ENCODE measurements around the gene VPS51. TPM values are rescaled to one million over a fixed set of nuclear protein-coding genes. Genes with fewer than 3 reads are reported as not detected.

The VPS51 gene
- total RNA-seq = 110 TPM
- polyA plus RNA-seq (ENCODE audit: insufficient read depth, low read depth, low replicate concordance) = 98.3 TPM
- long read RNA-seq, donor 1, transcript VPS51-201 (10 exons, 2,714 nt) = major isoform, 14 of 55 reads
- long read RNA-seq, donor 1, partial matches to known transcripts = 40 of 55 reads
- long read RNA-seq, donor 1, other reads (novel, unspliced or antisense) = 0 of 55 reads
- long read RNA-seq, donor 2, transcript VPS51-201 (10 exons, 2,714 nt) = major isoform, 17 of 69 reads
- long read RNA-seq, donor 2, partial matches to known transcripts = 51 of 69 reads
- long read RNA-seq, donor 2, other reads (novel, unspliced or antisense) = 0 of 69 reads
- long read RNA-seq, donor 3, transcript VPS51-201 (10 exons, 2,714 nt) = major isoform, 35 of 62 reads
- long read RNA-seq, donor 3, partial matches to known transcripts = 25 of 62 reads
- long read RNA-seq, donor 3, other reads (novel, unspliced or antisense) = 0 of 62 reads
- long read RNA-seq, donor 4, transcript VPS51-201 (10 exons, 2,714 nt) = major isoform, 16 of 16 reads
- long read RNA-seq, donor 4, partial matches to known transcripts = 0 of 16 reads
- long read RNA-seq, donor 4, other reads (novel, unspliced or antisense) = 0 of 16 reads
- long read RNA-seq, donor 5 = 0 reads
- long read RNA-seq, donor 6, transcript VPS51-201 (10 exons, 2,714 nt) = major isoform, 65 of 151 reads
- long read RNA-seq, donor 6, partial matches to known transcripts = 86 of 151 reads
- long read RNA-seq, donor 6, other reads (novel, unspliced or antisense) = 0 of 151 reads
- long read RNA-seq, donor 7, transcript VPS51-201 (10 exons, 2,714 nt) = major isoform, 85 of 138 reads
- long read RNA-seq, donor 7, partial matches to known transcripts = 44 of 138 reads
- long read RNA-seq, donor 7, other reads (novel, unspliced or antisense) = 9 of 138 reads
- long read RNA-seq, donor 8, transcript VPS51-201 (10 exons, 2,714 nt) = major isoform, 25 of 74 reads
- long read RNA-seq, donor 8, partial matches to known transcripts = 47 of 74 reads
- long read RNA-seq, donor 8, other reads (novel, unspliced or antisense) = 0 of 74 reads
- long read RNA-seq, donor 9, transcript VPS51-201 (10 exons, 2,714 nt) = major isoform, 15 of 40 reads
- long read RNA-seq, donor 9, partial matches to known transcripts = 25 of 40 reads
- long read RNA-seq, donor 9, other reads (novel, unspliced or antisense) = 0 of 40 reads
- long read RNA-seq, donor 10, transcript VPS51-201 (10 exons, 2,714 nt) = major isoform, 19 of 66 reads
- long read RNA-seq, donor 10, partial matches to known transcripts = 42 of 66 reads
- long read RNA-seq, donor 10, other reads (novel, unspliced or antisense) = 0 of 66 reads

DNA sequence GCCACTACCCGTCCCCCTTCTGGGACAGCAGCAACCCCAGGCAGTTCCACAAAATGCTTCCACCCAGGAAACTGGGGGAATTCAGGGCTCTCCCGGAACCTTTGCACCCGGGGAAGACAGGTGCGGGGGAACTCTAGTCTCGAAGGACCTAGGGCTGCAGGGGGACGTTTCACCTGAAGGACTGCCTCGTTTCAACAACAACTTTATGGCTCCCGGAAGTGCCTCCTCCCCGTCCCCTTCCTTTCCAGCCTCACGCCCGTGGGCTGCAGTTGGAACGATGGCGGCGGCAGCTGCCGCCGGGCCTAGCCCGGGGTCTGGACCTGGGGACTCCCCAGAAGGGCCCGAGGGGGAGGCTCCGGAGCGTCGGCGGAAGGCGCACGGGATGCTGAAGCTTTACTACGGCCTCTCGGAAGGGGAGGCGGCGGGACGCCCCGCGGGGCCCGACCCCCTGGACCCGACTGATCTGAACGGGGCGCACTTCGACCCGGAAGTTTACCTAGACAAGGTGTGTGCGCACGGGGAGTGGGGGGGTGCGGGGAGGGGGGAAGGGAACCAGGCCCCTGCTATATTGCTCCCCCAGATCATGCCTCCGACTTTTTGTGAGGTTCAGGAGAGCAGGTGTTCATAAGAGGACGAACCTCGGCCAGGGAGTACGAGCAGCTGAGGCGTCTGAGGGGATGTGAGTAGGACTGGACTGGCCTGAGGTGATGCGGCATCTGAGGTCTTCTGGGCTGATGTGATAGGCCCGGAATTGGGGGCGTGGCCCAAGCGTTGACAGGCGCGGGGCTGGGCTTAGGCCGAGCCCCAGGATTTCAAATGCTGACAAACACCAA, at the start of gene VPS51:
Gene VPS51 (plus strand): TSS at position 241 of the 833 bp plus-strand sequence. CDS start 37 bp downstream, at position 278.
- FAIRE-seq = no peak
- peak within 1 kb of the TSS; percentile 67 to 80 (median 71) for H3K9ac ChIP-seq (ENCODE audit: low read length in 3 of 3)
- H3K4me3 ChIP-seq (ENCODE audit: low read length in 3 of 3) = peak within 1 kb of the TSS; percentile 87 to 94 (median 94)
- DNase-seq = peak; percentile 90 to 95 (median 94)
- H3K36me3 ChIP-seq (ENCODE audit: control insufficient read depth in 2 of 3, insufficient read depth in 3 of 3, low read length in 3 of 3) = no peaks in the 10 kb centered on the region
- no peaks in the 10 kb centered on the region for H3K27me3 ChIP-seq (ENCODE audit: control insufficient read depth, insufficient read depth, low read length)
- H3K4me1 ChIP-seq (ENCODE audit: control insufficient read depth in 2 of 3, insufficient read depth in 2 of 3, low read depth in 1 of 3, low read length in 3 of 3) = peaks cover 0 to 8% (median 7%) of the 10 kb centered on the region in 3 donors
- H3K9me3 ChIP-seq (ENCODE audit: control insufficient read depth in 2 of 3, insufficient read depth in 1 of 3, low read length in 3 of 3) = no peaks in the 10 kb centered on the region
- intact Hi-C loops (cut with DNase I) = no loop called here
- TF ChIP-seq, protein P1, sequence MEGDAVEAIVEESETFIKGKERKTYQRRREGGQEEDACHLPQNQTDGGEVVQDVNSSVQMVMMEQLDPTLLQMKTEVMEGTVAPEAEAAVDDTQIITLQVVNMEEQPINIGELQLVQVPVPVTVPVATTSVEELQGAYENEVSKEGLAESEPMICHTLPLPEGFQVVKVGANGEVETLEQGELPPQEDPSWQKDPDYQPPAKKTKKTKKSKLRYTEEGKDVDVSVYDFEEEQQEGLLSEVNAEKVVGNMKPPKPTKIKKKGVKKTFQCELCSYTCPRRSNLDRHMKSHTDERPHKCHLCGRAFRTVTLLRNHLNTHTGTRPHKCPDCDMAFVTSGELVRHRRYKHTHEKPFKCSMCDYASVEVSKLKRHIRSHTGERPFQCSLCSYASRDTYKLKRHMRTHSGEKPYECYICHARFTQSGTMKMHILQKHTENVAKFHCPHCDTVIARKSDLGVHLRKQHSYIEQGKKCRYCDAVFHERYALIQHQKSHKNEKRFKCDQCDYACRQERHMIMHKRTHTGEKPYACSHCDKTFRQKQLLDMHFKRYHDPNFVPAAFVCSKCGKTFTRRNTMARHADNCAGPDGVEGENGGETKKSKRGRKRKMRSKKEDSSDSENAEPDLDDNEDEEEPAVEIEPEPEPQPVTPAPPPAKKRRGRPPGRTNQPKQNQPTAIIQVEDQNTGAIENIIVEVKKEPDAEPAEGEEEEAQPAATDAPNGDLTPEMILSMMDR (IDR thresholded peaks at IDR 0.05; ENCODE audit: borderline replicate concordance, extremely low read depth, insufficient read depth) = peak; percentile 8
- peak within 1 kb of the TSS; percentile 62 to 80 for H3K27ac ChIP-seq (ENCODE audit: low read depth in 2 of 2, low read length in 2 of 2)

DNA sequence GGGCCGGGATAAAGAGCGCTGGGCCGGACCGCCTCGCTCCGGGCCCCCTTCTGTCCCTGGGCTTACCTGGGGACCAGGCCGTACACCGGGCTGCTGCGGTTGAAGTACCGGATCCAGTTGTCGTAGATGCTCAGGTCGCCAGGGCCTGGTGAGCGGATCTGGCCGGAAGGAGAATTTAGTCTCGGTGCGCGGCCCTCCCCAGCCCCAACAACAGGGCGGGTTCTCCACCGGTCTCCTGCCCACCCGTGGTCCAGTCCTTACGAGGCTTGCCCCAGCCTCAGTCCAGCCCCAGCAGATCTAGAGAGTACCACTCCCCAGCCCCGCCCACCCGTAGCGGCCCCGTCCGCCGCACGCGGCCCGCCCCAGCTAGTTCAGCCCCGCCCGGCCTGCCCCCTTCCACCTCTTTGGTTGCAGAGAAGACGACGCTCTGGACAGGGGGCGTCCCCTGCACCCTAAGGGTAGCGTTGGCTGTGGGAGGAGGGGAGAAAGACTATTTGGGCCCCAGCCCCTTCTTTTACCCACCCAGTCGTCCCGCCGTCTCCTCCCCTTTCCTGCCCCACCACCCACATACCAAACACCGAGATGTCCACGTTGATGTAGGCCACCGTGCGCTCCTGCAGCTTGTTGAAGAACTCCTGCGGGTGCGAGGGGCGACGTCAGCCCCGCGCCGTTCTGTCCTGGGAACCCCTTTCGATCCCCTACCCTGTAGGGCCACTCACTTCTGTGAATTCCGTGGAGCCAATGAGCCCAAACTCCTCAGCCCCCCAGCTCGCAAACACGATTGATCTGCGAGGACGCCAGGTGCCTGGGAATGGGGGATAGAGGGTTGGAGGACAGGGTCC, 48.2 kb upstream of the VPS51 start:
- H3K9me3 ChIP-seq (ENCODE audit: control insufficient read depth in 2 of 3, insufficient read depth in 1 of 3, low read length in 3 of 3) = no peaks in the 10 kb centered on the region
- peak overlapping the region in 2 of 3 donors; percentile 8 to 26 for H3K9ac ChIP-seq (ENCODE audit: low read length in 3 of 3)
- no peaks in the 10 kb centered on the region for H3K27me3 ChIP-seq (ENCODE audit: control insufficient read depth, insufficient read depth, low read length)
- TF ChIP-seq, protein P1 (IDR thresholded peaks at IDR 0.05; ENCODE audit: borderline replicate concordance, extremely low read depth, insufficient read depth) = no peak
- H3K4me1 ChIP-seq (ENCODE audit: control insufficient read depth in 2 of 3, insufficient read depth in 2 of 3, low read depth in 1 of 3, low read length in 3 of 3) = peaks cover 0 to 4% (median 0%) of the 10 kb centered on the region in 3 donors
- H3K27ac ChIP-seq (ENCODE audit: low read depth in 2 of 2, low read length in 2 of 2) = no peak overlapping the region
- intact Hi-C loops (cut with DNase I) = no loop called here
- DNase-seq (peak in 3 of 5 donors; percentile 17 to 45 (median 22)), FAIRE-seq (no peak)
- H3K4me3 ChIP-seq (ENCODE audit: low read length in 3 of 3) = peak overlapping the region; percentile 33 to 58 (median 45)
- no peaks in the 10 kb centered on the region for H3K36me3 ChIP-seq (ENCODE audit: control insufficient read depth in 2 of 3, insufficient read depth in 3 of 3, low read length in 3 of 3)
